B cell (primary cell): Measurements from ENCODE around the gene TBX21. TPM values are rescaled to one million over a fixed set of nuclear protein-coding genes. Genes with fewer than 3 reads are reported as not detected.

Experiments used
- ATAC-seq: fragments of 200-7000 bp; cut with Tn5 transposase; one replicate; pipeline ENCODE4 v1.10.0; 2021; ENCODE audit warnings: low read depth, mild to moderate bottlenecking, moderate number of reproducible peaks, moderate library complexity
- CTCF ChIA-PET: fragments of 350-600 bp; sonication (Branson Sonifier 250); formaldehyde crosslinking; loops from one replicate; lab custom pipeline; 2021; ENCODE audit warnings: antibody characterized with exemption, inconsistent platforms; lab: Charles Lee
- POLR2A ChIA-PET: fragments of 350-600 bp; sonication (Branson Sonifier 250); formaldehyde crosslinking; loops from one replicate; lab custom pipeline; 2021; ENCODE audit warnings: antibody characterized with exemption; lab: Charles Lee
- DNase-seq: peaks from one replicate; pipeline ENCODE4 v3.0.0; 2013
- H2AFZ ChIP-seq: 2 replicates; pipeline ENCODE4 v1.6.1; 2012; ENCODE audit warnings: mild to moderate bottlenecking, low read depth, low read length; ENCODE audit not compliant: insufficient read depth, poor library complexity, severe bottlenecking
- H3K27ac ChIP-seq, 2 donors: 1 replicate in 1 of 2; 2 replicates in 1 of 2; pipeline ENCODE4 v1.5.1; 2012 to 2013; ENCODE audit warnings: low read length in 2 of 2, mild to moderate bottlenecking in 2 of 2, moderate library complexity in 1 of 2
- H3K27me3 ChIP-seq, 4 experiments: fragments of 200-600 bp in 1 of 4; sonication (generic) in 1 of 4; replicated peaks in 1 of 4; 1 replicate in 2 of 4; 2 replicates in 2 of 4; pipeline versions ENCODE4 v1.6.1 to v1.7.0; 2013 to 2016; ENCODE audit warnings: low read length in 3 of 4, mild to moderate bottlenecking in 2 of 4, mixed read lengths in 1 of 4, moderate library complexity in 1 of 4; ENCODE audit not compliant: insufficient read depth in 4 of 4, control insufficient read depth in 3 of 4; ENCODE audit errors: control extremely low read depth in 1 of 4
- H3K36me3 ChIP-seq, 2 experiments: replicated peaks in 1 of 2; 1 replicate in 1 of 2; 2 replicates in 1 of 2; pipeline versions ENCODE4 v1.6.1 to v1.7.1; 2013; ENCODE audit warnings: low read length in 1 of 2; ENCODE audit not compliant: insufficient read depth in 2 of 2, control insufficient read depth in 1 of 2; ENCODE audit errors: control extremely low read depth in 1 of 2, extremely low read depth in 1 of 2
- H3K4me1 ChIP-seq, 2 donors: fragments of 200-600 bp in 1 of 2; sonication (generic) in 1 of 2; 1 replicate in 1 of 2; 2 replicates in 1 of 2; pipeline versions ENCODE4 v1.5.1 to v1.6.1; 2013 to 2017; ENCODE audit warnings: low read length in 2 of 2; ENCODE audit not compliant: control insufficient read depth in 2 of 2, insufficient read depth in 2 of 2
- H3K4me2 ChIP-seq: replicated peaks from 2 replicates; pipeline ENCODE3; 2012; ENCODE audit warnings: mild to moderate bottlenecking, low read depth, low read length; ENCODE audit not compliant: poor library complexity, severe bottlenecking
- H3K4me3 ChIP-seq, 5 experiments: fragments of 200-600 bp in 1 of 5; sonication (generic) in 1 of 5; 1 replicate in 3 of 5; 2 replicates in 2 of 5; pipeline versions ENCODE4 v1.5.1 to v1.7.0; 2011 to 2016; ENCODE audit warnings: low read length in 4 of 5, mild to moderate bottlenecking in 4 of 5, low read depth in 2 of 5, control low read depth in 1 of 5, moderate library complexity in 1 of 5; ENCODE audit not compliant: insufficient read depth in 1 of 5; ENCODE audit errors: control extremely low read depth in 1 of 5, extremely low read depth in 1 of 5
- H3K79me2 ChIP-seq: fragments of 200-600 bp; sonication (generic); one replicate; pipeline ENCODE4 v1.6.0; 2016; ENCODE audit warnings: low read length; ENCODE audit not compliant: control insufficient read depth, insufficient read depth
- H3K9ac ChIP-seq: fragments of 200-600 bp; sonication (generic); 2 replicates; pipeline ENCODE4 v1.6.1; 2017; ENCODE audit warnings: mild to moderate bottlenecking, low read length, moderate library complexity
- H3K9me3 ChIP-seq, 3 donors: one replicate each; pipeline versions ENCODE4 v1.6.1 to v1.7.1; 2013; ENCODE audit warnings: low read length in 2 of 3; ENCODE audit not compliant: control insufficient read depth in 2 of 3, insufficient read depth in 1 of 3; ENCODE audit errors: control extremely low read depth in 1 of 3
- H4K20me1 ChIP-seq: 2 replicates; pipeline ENCODE4 v1.6.0; 2012; ENCODE audit warnings: mild to moderate bottlenecking, low read length; ENCODE audit not compliant: insufficient read depth, control insufficient read depth, poor library complexity, severe bottlenecking
- H3K27ac Mint-ChIP-seq: one replicate; pipeline ENCODE4 v1.8.0; 2021; ENCODE audit warnings: mixed read lengths
- H3K27me3 Mint-ChIP-seq: one replicate; pipeline ENCODE4 v1.8.0; 2021; ENCODE audit warnings: mixed read lengths
- H3K4me1 Mint-ChIP-seq: one replicate; pipeline ENCODE4 v1.8.0; 2021; ENCODE audit warnings: mixed read lengths
- H3K4me3 Mint-ChIP-seq: one replicate; pipeline ENCODE4 v1.8.0; 2021; ENCODE audit warnings: mixed read lengths
- H3K9me3 Mint-ChIP-seq: one replicate; pipeline ENCODE4 v1.8.0; 2022; ENCODE audit warnings: mixed read lengths; ENCODE audit not compliant: insufficient read depth
- CTCF ChIP-seq: fragments of 200-600 bp; IDR thresholded peaks from one replicate; pipeline ENCODE4 v1.8.0; 2022; ENCODE audit warnings: antibody characterized with exemption, mild to moderate bottlenecking
- EZH2 ChIP-seq: IDR thresholded peaks from 2 replicates; pipeline ENCODE4 v1.6.1; 2012; ENCODE audit warnings: borderline replicate concordance, low read depth, mild to moderate bottlenecking, moderate library complexity, low read length; ENCODE audit not compliant: insufficient read depth, poor library complexity, severe bottlenecking
- WGBS: methylation state at CpG from one replicate; pipeline ENCODE4 v1.1.5; 2013; ENCODE audit warnings: missing lambda C conversion rate; ENCODE audit not compliant: insufficient coverage; 5-methylcytosine and 5-hydroxymethylcytosine counted together
- intact Hi-C: fragments of 100-400 bp; cut with micrococcal nuclease; formaldehyde crosslinking; loops from one replicate; pipeline ENCODE4 v1.10.0; 2022
- polyA plus RNA-seq: library from polyadenylated mRNA; depleted of rRNA; stranded (reverse); fragments of >200 nt; gene quantifications from 2 replicates; pipeline ENCODE4 v1.2.3, GENCODE V29; 2012
- total RNA-seq, 2 donors: library from RNA; stranded (reverse); fragments of 120-200 nt in 1 of 2; gene quantifications; 1 replicate in 1 of 2; 2 replicates in 1 of 2; pipeline versions ENCODE4 v1.2.3 to v1.2.4, GENCODE V29; 2013 to 2022

The TBX21 gene
- total and polyA plus RNA-seq, 2 donors (not counting 1 experiment from before 2014, with no cell fraction given): 10.8 TPM

- Histone ChIP-seq H3K27me3 (no peaks in the 10 kb centered on the region), H3K4me3 (no peak overlapping the region), H3K36me3 (peaks cover 18 to 50% of the 10 kb centered on the region in 2 experiments), H3K9ac (no peak overlapping the region), H3K27ac (no peak overlapping the region), H4K20me1 (peaks cover 7% of the 10 kb centered on the region), H3K9me3 (no peaks in the 10 kb centered on the region), H2AFZ (no peak overlapping the region), H3K4me2 (no peak overlapping the region), H3K79me2 (no peaks in the 10 kb centered on the region), H3K4me1 (no peaks in the 10 kb centered on the region)
- H3K27ac Mint-ChIP-seq: no peak overlapping the region
- TF ChIP-seq CTCF (no peak), EZH2 (no peak)
- H3K4me3 Mint-ChIP-seq: no peak overlapping the region
- no peaks in the 10 kb centered on the region for H3K27me3 Mint-ChIP-seq
- no peaks in the 10 kb centered on the region for H3K4me1 Mint-ChIP-seq
- H3K9me3 Mint-ChIP-seq: no peaks in the 10 kb centered on the region
- ATAC-seq (no peak), DNase-seq (no peak)
- ChIA-PET CTCF (interaction anchor here (0.7 to 2.0 kb wide), 3 partner anchors 15 to 1412 kb away, joined by 3 to 6 read pairs (median 5); no protein-coding TSS in a partner anchor), POLR2A (no interaction called here)
- intact Hi-C loops: no loop called here
- 100% methylated on average over 2 of the region's 4 CpGs for WGBS
Observed at GRCh38 chr17:47684535-47685193, 48.4 kb upstream of the TBX21 start.

DNA sequence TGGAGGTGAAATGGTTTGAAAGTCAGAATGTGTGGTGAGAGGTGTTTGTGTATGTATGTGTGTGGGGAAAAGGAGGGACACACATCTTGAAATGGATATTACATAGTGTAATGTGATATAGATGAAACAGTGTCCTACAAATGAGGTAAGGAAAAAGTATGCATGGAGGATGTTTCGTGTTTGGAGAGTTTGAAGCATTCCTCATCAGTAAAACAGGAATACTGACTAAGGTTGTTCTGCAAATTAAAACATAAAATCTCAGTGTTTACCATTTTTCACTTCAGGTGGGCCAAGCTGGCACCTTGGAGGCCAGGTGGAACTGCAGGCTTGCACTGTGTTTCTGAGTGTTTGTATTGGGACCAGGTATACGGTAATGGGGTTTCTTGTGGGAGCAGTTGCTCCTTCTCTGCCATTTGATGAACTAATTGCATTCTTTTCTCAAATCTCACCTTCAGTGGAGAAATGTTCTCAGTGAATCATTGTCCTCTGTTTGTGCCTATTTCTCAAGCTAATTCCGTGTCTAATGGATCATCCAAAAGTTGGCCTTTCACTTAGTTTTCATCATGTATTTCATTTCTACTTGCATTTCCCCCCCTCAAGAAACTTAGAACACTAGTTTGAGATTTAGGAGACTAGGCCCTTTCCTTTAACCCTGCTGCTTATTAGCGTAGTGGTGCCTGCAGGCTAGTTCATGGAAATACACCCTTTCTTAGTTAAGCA, 47.3 kb upstream of the TBX21 start:
- Histone ChIP-seq H3K79me2 (no peaks in the 10 kb centered on the region), H4K20me1 (peaks cover 3% of the 10 kb centered on the region), H3K9ac (no peak overlapping the region), H3K9me3 (no peaks in the 10 kb centered on the region), H3K4me1 (no peaks in the 10 kb centered on the region), H3K36me3 (peaks cover 10 to 40% of the 10 kb centered on the region in 2 experiments), H2AFZ (no peak overlapping the region), H3K4me3 (no peak overlapping the region), H3K4me2 (no peak overlapping the region), H3K27me3 (no peaks in the 10 kb centered on the region), H3K27ac (no peak overlapping the region)
- DNase-seq: no peak
- TF ChIP-seq EZH2 (no peak), CTCF (no peak)
- Mint-ChIP-seq H3K4me1 (no peaks in the 10 kb centered on the region), H3K27me3 (no peaks in the 10 kb centered on the region), H3K27ac (no peak overlapping the region), H3K4me3 (no peak overlapping the region), H3K9me3 (no peaks in the 10 kb centered on the region)
- ChIA-PET CTCF (no interaction called here), POLR2A (no interaction called here)
- WGBS: 100% methylated on average over 1 of the region's 4 CpGs
- ATAC-seq: no peak
- intact Hi-C loops: no loop called here
